Peyer's patch (tissue), 4 donors: ENCODE results near the gene LRTM1.

Experiments used
- POLR2A ChIP-seq, 2 donors: fragments of 450-650 bp; IDR thresholded peaks; one replicate each; pipeline ENCODE4 v1.5.1; 2017; ENCODE audit warnings: antibody characterized with exemption in 2 of 2, mild to moderate bottlenecking in 2 of 2, moderate library complexity in 2 of 2
- TF ChIP-seq, protein P1 (sequence below), 6 experiments: fragments of 450-650 bp in 4 of 6; fragments of 200-600 bp in 2 of 6; sonication (generic) in 1 of 6; IDR thresholded peaks; one replicate each; pipeline ENCODE4 v1.5.1; 2017 to 2019; ENCODE audit warnings: antibody characterized with exemption in 6 of 6, mild to moderate bottlenecking in 3 of 6, moderate library complexity in 1 of 6

DNA sequence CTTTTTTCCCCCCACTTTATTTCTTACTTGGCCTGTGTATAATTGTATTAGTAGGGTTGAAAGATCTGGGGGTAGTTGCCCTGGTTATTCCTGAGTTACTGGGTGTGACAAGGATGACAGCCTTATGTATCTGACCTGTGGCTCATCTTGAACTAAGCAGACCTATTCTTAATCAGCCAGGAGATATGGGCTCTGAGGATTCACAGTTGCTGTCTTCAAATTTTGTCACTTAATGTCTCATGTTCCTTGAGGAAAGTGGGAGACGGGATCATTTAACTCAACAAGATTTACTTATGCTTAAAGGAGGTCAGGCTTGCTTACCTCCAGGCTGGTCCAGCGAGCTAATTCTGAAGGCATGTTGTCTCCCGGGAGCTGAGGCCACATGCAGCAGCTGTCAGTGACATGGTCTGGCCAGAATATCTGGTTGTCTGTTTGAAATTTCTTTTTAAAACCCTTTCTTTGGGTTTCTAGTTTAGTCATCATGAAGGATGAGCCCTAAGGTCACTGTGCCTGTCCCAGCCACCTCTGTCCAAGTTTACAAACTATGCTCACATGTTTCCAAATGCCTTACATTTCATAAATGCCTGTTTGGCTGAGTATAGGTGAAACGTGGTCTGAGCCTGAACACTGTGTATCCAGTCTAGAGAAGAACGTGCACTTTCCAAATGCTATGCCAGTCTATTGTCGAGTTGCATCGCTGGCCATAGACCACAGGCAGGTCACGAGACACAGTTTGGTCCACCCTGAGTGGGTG, 26.8 kb downstream of the LRTM1 start:
- TF ChIP-seq, protein P1, sequence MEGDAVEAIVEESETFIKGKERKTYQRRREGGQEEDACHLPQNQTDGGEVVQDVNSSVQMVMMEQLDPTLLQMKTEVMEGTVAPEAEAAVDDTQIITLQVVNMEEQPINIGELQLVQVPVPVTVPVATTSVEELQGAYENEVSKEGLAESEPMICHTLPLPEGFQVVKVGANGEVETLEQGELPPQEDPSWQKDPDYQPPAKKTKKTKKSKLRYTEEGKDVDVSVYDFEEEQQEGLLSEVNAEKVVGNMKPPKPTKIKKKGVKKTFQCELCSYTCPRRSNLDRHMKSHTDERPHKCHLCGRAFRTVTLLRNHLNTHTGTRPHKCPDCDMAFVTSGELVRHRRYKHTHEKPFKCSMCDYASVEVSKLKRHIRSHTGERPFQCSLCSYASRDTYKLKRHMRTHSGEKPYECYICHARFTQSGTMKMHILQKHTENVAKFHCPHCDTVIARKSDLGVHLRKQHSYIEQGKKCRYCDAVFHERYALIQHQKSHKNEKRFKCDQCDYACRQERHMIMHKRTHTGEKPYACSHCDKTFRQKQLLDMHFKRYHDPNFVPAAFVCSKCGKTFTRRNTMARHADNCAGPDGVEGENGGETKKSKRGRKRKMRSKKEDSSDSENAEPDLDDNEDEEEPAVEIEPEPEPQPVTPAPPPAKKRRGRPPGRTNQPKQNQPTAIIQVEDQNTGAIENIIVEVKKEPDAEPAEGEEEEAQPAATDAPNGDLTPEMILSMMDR (IDR thresholded peaks at IDR 0.05), result no peak
- TF ChIP-seq POLR2A (IDR thresholded peaks at IDR 0.05), result no peak
